HG02588 (cell line): Measurements from ENCODE around the gene NECAB3.
A peak's percentile ranks its signal among the peaks of the same experiment; 100 is the strongest.
"Not testable (repeated sequence)": the region's sequence is repeated elsewhere in the genome, so short reads cannot be mapped to it uniquely, and the experiment has no call there.

Experiments
- ATAC-seq: cut with Tn5 transposase; IDR thresholded peaks from one replicate; pipeline ENCODE4 v1.9.1; 2021; ENCODE audit warnings: mild to moderate bottlenecking, moderate library complexity; ENCODE audit not compliant: unreplicated experiment

The NECAB3 gene

GRCh38 chr20:33674294-33675135 is at the start of gene NECAB3:
Gene NECAB3 (minus strand): TSS chr20:33674428. CDS start chr20:33674352, 76 bp downstream.
- peak; percentile 72 for ATAC-seq

- ATAC-seq = no peak
These were observed 47.3 kb upstream of the NECAB3 start for GRCh38 chr20:33721391-33722140.

- ATAC-seq = peak; percentile 93
These were observed 45.9 kb upstream of the NECAB3 start, which contains the start of gene PXMP4 for GRCh38 chr20:33719989-33720709. Gene PXMP4 (minus strand): TSS chr20:33720310. CDS start chr20:33720207, 103 bp downstream.

DNA sequence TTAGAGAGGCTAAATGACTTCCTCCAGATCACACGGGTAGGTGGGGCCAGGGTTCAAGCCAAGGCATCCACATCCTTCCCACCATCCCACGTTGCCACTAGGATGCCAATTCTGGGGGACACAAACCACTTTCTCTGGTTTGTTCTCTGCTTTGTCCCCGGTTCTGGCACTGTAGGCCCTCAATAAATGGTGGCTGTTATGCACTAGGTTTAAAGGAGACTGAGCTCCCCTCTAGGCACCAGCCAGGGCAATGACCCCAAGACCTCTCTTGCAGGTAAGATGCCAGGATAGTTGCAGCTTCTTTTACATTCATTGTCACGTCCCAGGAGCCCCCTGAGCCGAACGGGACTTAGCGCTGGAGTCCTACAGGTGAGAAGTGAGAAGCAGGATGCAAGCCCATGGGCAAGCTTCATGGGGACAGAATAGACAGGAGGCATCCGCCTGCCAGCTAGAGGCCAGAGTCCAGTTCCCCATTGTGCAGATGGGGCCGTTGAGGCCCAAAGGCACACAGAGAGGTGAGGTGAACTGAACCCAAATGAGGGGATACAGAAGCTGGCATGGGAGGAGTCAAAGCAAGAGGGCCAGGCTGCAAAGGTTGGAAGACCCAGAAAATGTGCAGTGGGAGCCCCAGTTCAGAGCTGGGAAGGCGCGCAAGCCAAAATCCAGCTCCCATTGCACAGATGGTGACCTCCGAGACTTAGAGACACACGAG is 45.2 kb upstream of the NECAB3 start:
- no peak for ATAC-seq

GRCh38 chr20:33716498-33716897 is 42.3 kb upstream of the NECAB3 start:
- no peak for ATAC-seq

GRCh38 chr20:33713865-33714367 is 39.7 kb upstream of the NECAB3 start:
- ATAC-seq = no peak

DNA sequence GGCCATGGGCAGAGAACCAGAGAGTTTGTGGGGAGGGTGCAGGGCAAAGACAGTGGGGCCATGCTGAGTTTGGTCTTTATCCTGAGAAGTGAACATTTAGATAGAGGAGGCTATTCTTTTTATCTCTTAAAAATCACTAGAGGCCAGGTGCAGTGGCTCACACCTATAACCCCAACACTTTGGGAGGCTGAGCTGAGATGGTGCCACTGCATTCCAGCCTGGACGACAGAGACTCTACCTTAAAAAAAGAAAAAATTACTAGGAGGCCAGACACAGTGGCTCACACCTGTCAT is 37.2 kb upstream of the NECAB3 start:
- ATAC-seq = no peak

GRCh38 chr20:33710681-33711445 is 36.6 kb upstream of the NECAB3 start:
- no peak for ATAC-seq

- ATAC-seq = no peak
These were observed 35.8 kb upstream of the NECAB3 start for GRCh38 chr20:33709905-33710541.

DNA sequence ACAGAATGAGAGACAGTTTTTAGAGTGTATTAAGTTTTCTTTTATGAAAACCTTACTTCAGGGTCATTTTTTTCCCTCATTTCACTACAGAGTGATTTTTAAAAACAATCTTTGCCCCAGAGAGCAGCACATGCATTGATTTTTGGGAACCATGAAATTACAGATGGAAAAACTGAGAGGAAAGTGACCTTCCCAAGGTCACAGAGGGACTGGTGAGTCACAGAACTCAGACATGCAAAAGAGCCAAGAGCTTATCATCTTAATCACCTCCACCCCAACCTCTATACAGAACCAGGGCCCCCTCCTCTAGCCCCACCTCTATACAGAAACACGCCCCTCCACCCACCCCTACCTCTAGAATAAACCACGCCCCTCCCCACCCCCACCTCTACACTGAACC is 35.2 kb upstream of the NECAB3 start:
- no peak for ATAC-seq

GRCh38 chr20:33707668-33708067 is 33.4 kb upstream of the NECAB3 start:
- no peak for ATAC-seq

DNA sequence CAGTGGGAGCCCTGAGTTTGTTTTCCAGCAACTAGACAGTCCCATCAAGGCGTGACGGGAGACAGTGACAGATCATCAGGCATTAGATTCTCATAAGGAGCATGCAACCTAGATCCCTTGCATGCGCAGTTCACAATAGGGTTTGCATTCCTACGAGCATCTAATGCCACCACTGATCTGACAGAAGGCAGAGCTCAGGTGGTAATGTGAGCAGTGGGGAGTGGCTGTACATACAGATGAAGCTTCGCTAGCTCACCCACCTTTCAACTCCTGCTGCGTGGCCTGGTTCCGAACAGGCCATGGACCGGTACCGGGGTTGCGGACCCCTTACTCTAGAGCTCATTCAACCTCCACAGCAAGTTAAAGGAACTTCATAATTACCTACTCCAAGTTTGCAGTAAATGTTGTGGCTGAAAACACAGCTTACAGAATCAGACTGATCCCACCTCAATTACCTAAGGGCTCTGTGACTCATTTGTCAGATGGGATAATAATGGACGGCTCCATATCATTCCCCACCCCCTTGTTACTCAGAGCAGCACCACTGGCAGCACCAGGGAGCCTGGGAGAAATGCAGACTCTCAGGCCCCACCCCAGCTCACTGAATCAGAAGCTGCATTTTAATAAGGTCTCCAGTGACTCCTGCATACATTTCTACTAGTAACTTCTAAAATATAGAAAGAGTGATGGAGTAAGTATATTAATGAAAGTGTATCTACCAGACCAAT is 30.1 kb upstream of the NECAB3 start:
- no peak for ATAC-seq

- ATAC-seq = no peak
These were observed 29.4 kb upstream of the NECAB3 start for GRCh38 chr20:33703498-33704137.

GRCh38 chr20:33702861-33703260 is 28.6 kb upstream of the NECAB3 start:
- no peak for ATAC-seq

GRCh38 chr20:33701629-33702450 is 27.6 kb upstream of the NECAB3 start:
- no peak for ATAC-seq

DNA sequence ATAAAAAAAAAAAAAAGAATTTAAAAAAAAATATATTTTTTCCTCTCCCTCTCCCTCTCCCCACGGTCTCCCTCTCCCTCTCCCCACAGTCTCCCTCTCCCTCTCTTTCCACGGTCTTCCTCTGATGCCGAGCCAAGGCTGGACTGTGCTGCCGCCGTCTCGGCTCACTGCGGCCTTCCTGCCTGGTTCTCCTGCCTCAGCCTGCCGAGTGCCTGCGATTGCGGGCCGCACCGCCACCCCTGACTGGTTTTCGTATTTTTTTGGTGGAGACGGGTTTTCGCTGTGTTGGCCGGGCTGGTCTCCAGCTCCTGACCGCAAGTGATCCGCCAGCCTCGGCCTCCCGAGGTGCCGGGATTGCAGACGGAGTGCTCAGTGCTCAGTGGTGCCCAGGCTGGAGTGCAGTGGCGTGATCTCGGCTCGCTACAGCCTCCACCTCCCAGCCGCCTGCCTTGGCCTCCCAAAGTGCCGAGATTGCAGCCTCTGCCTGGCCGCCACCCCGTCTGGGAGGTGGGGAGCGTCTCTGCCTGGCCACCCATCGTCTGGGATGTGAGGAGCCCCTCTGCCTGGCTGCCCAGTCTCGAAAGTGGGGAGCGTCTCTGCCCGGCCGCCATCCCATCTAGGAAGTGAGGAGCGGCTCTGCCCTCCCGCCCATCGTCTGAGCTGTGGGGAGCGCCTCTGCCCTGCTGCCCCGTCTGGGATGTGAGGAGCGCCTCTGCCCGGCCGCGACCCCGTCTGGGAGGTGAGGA is 26.6 kb upstream of the NECAB3 start:
- ATAC-seq = not testable (repeated sequence)

GRCh38 chr20:33698966-33699365 is 24.7 kb upstream of the NECAB3 start:
- not testable (repeated sequence) for ATAC-seq
